K562 (cell line): ENCODE measurements around the gene SLC25A26. TPM values are rescaled to one million over a fixed set of nuclear protein-coding genes. Genes with fewer than 3 reads are reported as not detected.

Source experiments
- ATAC-seq: fragments of 200-7000 bp; cut with Tn5 transposase; 3 replicates; pipeline ENCODE4 v1.9.1; 2020; ENCODE audit warnings: moderate library complexity
- BruUV-seq: library from RNA; stranded (reverse); fragments of 400-500 nt; replicated peaks from 2 replicates; lab custom pipeline; 2021; lab: Mats Ljungman, UMichigan
- CTCF ChIA-PET: fragments of 300-600 bp; formaldehyde crosslinking; extraction: SDS; loops from one replicate; lab custom pipeline; 2021; ENCODE audit warnings: low intra/inter-chr PET ratio; lab: Yijun Ruan, JAX
- POLR2A ChIA-PET: fragments of 300-600, 350-650 bp; sonication (Branson Sonifier 250); formaldehyde crosslinking; extraction: SDS; loops from one replicate; lab custom pipeline; 2021; ENCODE audit warnings: antibody characterized with exemption, inconsistent platforms; lab: Yijun Ruan, JAX
- DNase-seq, 4 experiments: peaks; one replicate each; pipeline versions ENCODE4 v3.0.0 to v3.0.0-alpha.2; 2011 to 2018; ENCODE audit warnings: low spot score in 3 of 4, mixed read lengths in 3 of 4; ENCODE audit errors: extremely low read depth in 1 of 4
- FAIRE-seq: peaks from 2 replicates; lab custom pipeline; 2011; peaks lifted over from hg19 to GRCh38; lab: Jason Lieb, UNC
- H2AFZ ChIP-seq: 2 replicates; pipeline ENCODE4 v1.6.0; 2011; ENCODE audit warnings: low read depth, low read length, control low read depth, inconsistent platforms
- H3K27ac ChIP-seq: fragments of 200-600 bp; 3 replicates; pipeline ENCODE4 v1.8.0; 2011; ENCODE audit warnings: low read depth, mild to moderate bottlenecking, control low read depth, inconsistent platforms, low read length, moderate library complexity, mixed read lengths; ENCODE audit errors: extremely low read depth
- H3K27me3 ChIP-seq, 2 experiments: fragments of 300-600 bp in 1 of 2; 2 replicates in 1 of 2; 3 replicates in 1 of 2; pipeline versions ENCODE4 v1.6.0 to v1.8.0; 2011; ENCODE audit warnings: inconsistent platforms in 2 of 2, low read length in 2 of 2, mild to moderate bottlenecking in 1 of 2, mixed read lengths in 1 of 2, moderate library complexity in 1 of 2; ENCODE audit not compliant: control insufficient read depth in 2 of 2, insufficient read depth in 2 of 2
- H3K36me3 ChIP-seq: fragments of 300-600 bp; 3 replicates; pipeline ENCODE4 v1.8.0; 2011; ENCODE audit warnings: mild to moderate bottlenecking, low read length, inconsistent platforms; ENCODE audit not compliant: control insufficient read depth, insufficient read depth
- H3K4me1 ChIP-seq, 2 experiments: fragments of 200-600 bp in 1 of 2; replicated peaks in 1 of 2; 2 replicates in 1 of 2; 3 replicates in 1 of 2; pipeline versions ENCODE4 v1.5.1 to v1.8.0; 2011; ENCODE audit warnings: inconsistent platforms in 2 of 2, low read length in 2 of 2, mild to moderate bottlenecking in 1 of 2, mixed read lengths in 1 of 2, moderate library complexity in 1 of 2; ENCODE audit not compliant: control insufficient read depth in 2 of 2, insufficient read depth in 2 of 2
- H3K4me2 ChIP-seq: 2 replicates; pipeline ENCODE4 v1.6.1; 2011; ENCODE audit warnings: low read length, control low read depth, inconsistent platforms, mixed read lengths; ENCODE audit not compliant: insufficient read depth
- H3K4me3 ChIP-seq: fragments of 200-600 bp; sonication (generic), shearing (Covaris generic); 2 replicates; pipeline ENCODE4 v1.5.1; 2016; ENCODE audit warnings: control low read depth, inconsistent platforms
- H3K79me2 ChIP-seq: fragments of 200-600 bp; 3 replicates; pipeline ENCODE4 v1.8.0; 2011; ENCODE audit warnings: low read length, inconsistent platforms; ENCODE audit not compliant: control insufficient read depth, insufficient read depth
- H3K9ac ChIP-seq, 2 experiments: 2 replicates each; pipeline versions ENCODE4 v1.6.0 to v1.6.1; 2011; ENCODE audit warnings: low read depth in 2 of 2, low read length in 2 of 2, control low read depth in 1 of 2, inconsistent platforms in 1 of 2, mild to moderate bottlenecking in 1 of 2, mixed read lengths in 1 of 2; ENCODE audit not compliant: insufficient read depth in 1 of 2
- H3K9me1 ChIP-seq: one replicate; pipeline ENCODE4 v1.6.0; 2011; ENCODE audit warnings: inconsistent platforms, mild to moderate bottlenecking, low read length, moderate library complexity; ENCODE audit not compliant: control insufficient read depth, insufficient read depth
- H3K9me3 ChIP-seq: replicated peaks from 2 replicates; pipeline ENCODE4 v1.5.1; 2011; ENCODE audit warnings: low read depth, low read length, inconsistent platforms; ENCODE audit not compliant: control insufficient read depth, insufficient read depth
- H4K20me1 ChIP-seq: replicated peaks from 2 replicates; pipeline ENCODE4 v1.6.1; 2011; ENCODE audit warnings: low read length, inconsistent platforms, mixed read lengths; ENCODE audit not compliant: control insufficient read depth, insufficient read depth
- GMEB1 ChIP-seq: fragments of 250-450 bp; sonication (Bioruptor Pico); IDR thresholded peaks from 2 replicates; pipeline ENCODE4 v1.4.0; 2020; ENCODE audit warnings: mild to moderate bottlenecking
- MAX ChIP-seq: sonication (generic); formaldehyde crosslinking; IDR thresholded peaks from 2 replicates; pipeline ENCODE4 v1.9.0; 2022; ENCODE audit warnings: mild to moderate bottlenecking, missing genetic modification reagents
- NCOA1 ChIP-seq: fragments of 450-650 bp; IDR thresholded peaks from 2 replicates; pipeline ENCODE4 v1.6.1; 2016; ENCODE audit warnings: low read depth
- NR2F6 ChIP-seq: fragments of 450-650 bp; formaldehyde crosslinking; IDR thresholded peaks from 2 replicates; pipeline ENCODE4 v1.4.0; 2020; ENCODE audit warnings: mild to moderate bottlenecking
- ZNF121 ChIP-seq: sonication (generic); formaldehyde crosslinking; conservative IDR thresholded peaks from 2 replicates; pipeline ENCODE4 v1.8.0; 2022; ENCODE audit warnings: missing genetic modification reagents
- ZNF592 ChIP-seq: fragments of 450-650 bp; IDR thresholded peaks from 2 replicates; pipeline ENCODE4 v1.6.1; 2017; ENCODE audit warnings: antibody characterized with exemption, mild to moderate bottlenecking
- WGBS: fragments of 100-300 bp; shearing (Covaris generic); methylation state at CpG from one replicate; pipeline ENCODE4 v1.1.6; 2016; ENCODE audit warnings: low coverage, mixed read lengths; ENCODE audit not compliant: insufficient coverage; ENCODE audit errors: missing lambda C conversion rate; 5-methylcytosine and 5-hydroxymethylcytosine counted together
- in situ Hi-C: fragments of 300-500 bp; cut with MboI; formaldehyde crosslinking; loops from 4 replicates; pipeline ENCODE4 v1.15.0; 2018; ENCODE audit warnings: inconsistent platforms, mixed read lengths
- intact Hi-C: fragments of 100-400 bp; cut with micrococcal nuclease; formaldehyde crosslinking; loops from 2 replicates; pipeline ENCODE4 v1.14.2; 2022
- polyA plus RNA-seq, 8 experiments: library from polyadenylated mRNA; depleted of rRNA in 4 of 8; stranded (reverse) in 5 of 8; unstranded in 3 of 8; fragments of >200 nt; fragmentation: Nextera tagmentation in 2 of 8; fragmentation: Illumina TruSeq in 1 of 8; extraction: Ambion mirVana in 2 of 8; extraction: Trizol in 1 of 8; gene quantifications; 2 replicates each; pipeline versions ENCODE4 v1.2.1 to v1.2.3, GENCODE V29; 2011 to 2014; ENCODE audit warnings: inconsistent platforms in 1 of 8, missing spikeins in 1 of 8
- total RNA-seq, 7 experiments: library from RNA; depleted of rRNA in 6 of 7; stranded (reverse); fragments of >200 nt in 6 of 7; fragmentation: Illumina TruSeq in 2 of 7; extraction: Trizol in 2 of 7; gene quantifications; 2 replicates each; pipeline versions ENCODE4 v1.2.1 to v1.2.3, GENCODE V29; 2011 to 2021; ENCODE audit warnings: low replicate concordance in 1 of 7

The SLC25A26 gene
- total and polyA plus RNA-seq, 9 of the 15 experiments (the other 6 are each of a cell fraction or from before 2014, with no cell fraction given): 7.2 to 29.1 (median 12.6) TPM

- H3K4me2 ChIP-seq: no peak overlapping the region
- no peak for ATAC-seq
- in situ Hi-C loops: no loop called here
Observed at GRCh38 chr3:66255865-66256264, 35.1 kb downstream of the SLC25A26 start.

More at GRCh38 chr3:66255865-66256264, 35.1 kb downstream of the SLC25A26 start:
- FAIRE-seq (no peak), DNase-seq (no peak)
- H3K27me3 ChIP-seq: no peaks in the 10 kb centered on the region
- intact Hi-C loops: no loop called here
- BruUV-seq: no TSS peak
- no peaks in the 10 kb centered on the region for H3K36me3 ChIP-seq
- H3K9me3 ChIP-seq: no peaks in the 10 kb centered on the region
- no peak overlapping the region for H3K9ac ChIP-seq
- H4K20me1 ChIP-seq: no peaks in the 10 kb centered on the region
- 73% methylated on average over 3 of the region's 3 CpGs for WGBS
- no peaks in the 10 kb centered on the region for H3K9me1 ChIP-seq
- no peaks in the 10 kb centered on the region for H3K4me1 ChIP-seq
- no peak overlapping the region for H3K4me3 ChIP-seq
- ChIA-PET POLR2A (no interaction called here), CTCF (interaction anchor here (0.8 kb wide), 1 partner anchor 567 kb away, joined by 3 read pairs; no protein-coding TSS in a partner anchor)
- no peak overlapping the region for H2AFZ ChIP-seq
- H3K79me2 ChIP-seq: no peaks in the 10 kb centered on the region
- H3K27ac ChIP-seq: no peak overlapping the region
- no peak for TF ChIP-seq ZNF121 (CRISPR knock-in tag)
- no peak for TF ChIP-seq NCOA1
- TF ChIP-seq NR2F6: no peak
- no peak for TF ChIP-seq GMEB1
- no peak for TF ChIP-seq ZNF592
- TF ChIP-seq MAX (CRISPR knock-in tag): no peak
